ENCODE data around the gene SERINC1.

GRCh38 chr6:122400462-122401089 is 71.0 kb downstream of the SERINC1 start:
- TF ChIP-seq CTCF (conservative IDR thresholded peaks at IDR 0.05 in 1 of 2, IDR thresholded peaks at IDR 0.05 in 1 of 2; ENCODE audit: low read depth in 1 of 2, low read length in 2 of 2) (no peak), EZH2 (IDR thresholded peaks at IDR 0.05; ENCODE audit: low read length, missing control alignments) (no peak)
